Suprapubic skin (tissue), 4 donors: ENCODE measurements around the gene ASB18.

Experiments
- CTCF ChIP-seq, 2 donors: fragments of 200-600 bp in 1 of 2; fragments of 450-650 bp in 1 of 2; sonication (generic) in 1 of 2; IDR thresholded peaks; one replicate each; pipeline ENCODE4 v1.5.1; 2016 to 2019; ENCODE audit warnings: antibody characterized with exemption in 2 of 2, mild to moderate bottlenecking in 1 of 2, moderate library complexity in 1 of 2
- EP300 ChIP-seq: sonication (generic); formaldehyde crosslinking; IDR thresholded peaks from one replicate; pipeline ENCODE4 v1.6.1; 2017; ENCODE audit warnings: antibody characterized with exemption
- POLR2A ChIP-seq, 2 donors: fragments of 450-650 bp; IDR thresholded peaks; one replicate each; pipeline ENCODE4 v1.6.1; 2017; ENCODE audit warnings: antibody characterized with exemption in 2 of 2, mild to moderate bottlenecking in 2 of 2, moderate library complexity in 2 of 2
- POLR2AphosphoS5 ChIP-seq, 3 donors: sonication (generic); formaldehyde crosslinking; IDR thresholded peaks; one replicate each; pipeline ENCODE4 v1.6.1; 2017; ENCODE audit warnings: antibody characterized with exemption in 3 of 3

GRCh38 chr2:236190674-236191073 lies 73.5 kb downstream of the ASB18 start:
- TF ChIP-seq CTCF (IDR thresholded peaks at IDR 0.05) (no peak), POLR2A (IDR thresholded peaks at IDR 0.05) (no peak), EP300 (no peak), POLR2AphosphoS5 (IDR thresholded peaks at IDR 0.05) (no peak)
